Uterus (tissue), 4 donors: ENCODE data around the gene TPCN1. TPM values are rescaled to one million over a fixed set of nuclear protein-coding genes. Genes with fewer than 3 reads are reported as not detected.

ENCODE experiments used
- DNase-seq, 2 donors: peaks; one replicate each; pipeline ENCODE4 v3.0.0-alpha.2; 2019 to 2020
- H3K27ac ChIP-seq, 2 donors: fragments of 200-600 bp; sonication (generic); 1 replicate in 1 of 2; 2 replicates in 1 of 2; pipeline ENCODE4 v1.5.1; 2016 to 2018
- H3K27me3 ChIP-seq, 2 donors: fragments of 200-600 bp; sonication (generic); one replicate each; pipeline ENCODE4 v1.5.1; 2018 to 2019; ENCODE audit warnings: control low read depth in 1 of 2
- H3K36me3 ChIP-seq, 2 donors: fragments of 200-600 bp; sonication (generic); one replicate each; pipeline ENCODE4 v1.5.1; 2019; ENCODE audit warnings: control low read depth in 1 of 2
- H3K4me1 ChIP-seq, 2 donors: fragments of 200-600 bp; sonication (generic); one replicate each; pipeline ENCODE4 v1.5.1; 2018 to 2019; ENCODE audit warnings: control low read depth in 1 of 2
- H3K4me3 ChIP-seq, 2 donors: fragments of 200-600 bp; sonication (generic); 1 replicate in 1 of 2; 2 replicates in 1 of 2; pipeline ENCODE4 v1.5.1; 2018 to 2019; ENCODE audit warnings: mild to moderate bottlenecking in 1 of 2
- H3K9me3 ChIP-seq, 2 donors: fragments of 200-600 bp; sonication (generic); one replicate each; pipeline ENCODE4 v1.5.1; 2019; ENCODE audit warnings: control low read depth in 1 of 2
- CTCF ChIP-seq, 4 experiments: fragments of 200-600 bp in 2 of 4; fragments of 450-650 bp in 2 of 4; sonication (generic) in 2 of 4; IDR thresholded peaks; one replicate each; pipeline ENCODE4 v1.5.1; 2016 to 2019; ENCODE audit warnings: antibody characterized with exemption in 4 of 4, mild to moderate bottlenecking in 2 of 4, moderate library complexity in 1 of 4
- POLR2A ChIP-seq, 2 donors: fragments of 450-650 bp; IDR thresholded peaks; one replicate each; pipeline ENCODE4 v1.6.1; 2016; ENCODE audit warnings: antibody characterized with exemption in 2 of 2, mild to moderate bottlenecking in 1 of 2, moderate library complexity in 1 of 2
- intact Hi-C: fragments of 100-400 bp; cut with DNase I; formaldehyde crosslinking; loops from one replicate; pipeline ENCODE4 v1.15.1; 2023; ENCODE audit warnings: low total_unique reads
- total RNA-seq, 4 donors: library from RNA; depleted of rRNA in 3 of 4; stranded (reverse); fragments of >200 nt in 3 of 4; gene quantifications; one replicate each; pipeline versions ENCODE4 v1.1.0 to v1.2.4, GENCODE V29; 2014 to 2023
- donor health status: DM: yes; HTN: yes; CAD: no.

The TPCN1 gene
- total RNA-seq, 4 donors from 2014 or later, result 21.4 to 79.8 (median 52.9) TPM

- Histone ChIP-seq H3K27ac (peak overlapping the region; percentile 9 to 56), H3K36me3 (no peaks in the 10 kb centered on the region), H3K9me3 (no peaks in the 10 kb centered on the region), H3K4me1 (peaks cover 0 to 6% of the 10 kb centered on the region in 2 donors), H3K27me3 (no peaks in the 10 kb centered on the region), H3K4me3 (no peak overlapping the region)
- intact Hi-C loops, result no loop called here
- no peak for DNase-seq
- TF ChIP-seq POLR2A (IDR thresholded peaks at IDR 0.05), result no peak
- no peak for TF ChIP-seq CTCF (IDR thresholded peaks at IDR 0.05)
These were observed 25.7 kb upstream of the TPCN1 start for GRCh38 chr12:113195598-113195997.

- no peak overlapping the region for H3K4me3 ChIP-seq
- H3K36me3 ChIP-seq, result no peaks in the 10 kb centered on the region
- H3K9me3 ChIP-seq, result no peaks in the 10 kb centered on the region
- peaks cover 0 to 6% of the 10 kb centered on the region in 2 donors for H3K4me1 ChIP-seq
- TF ChIP-seq CTCF (IDR thresholded peaks at IDR 0.05) (no peak), POLR2A (IDR thresholded peaks at IDR 0.05) (no peak)
- H3K27ac ChIP-seq, result no peak overlapping the region
- H3K27me3 ChIP-seq, result no peaks in the 10 kb centered on the region
- intact Hi-C loops, result no loop called here
- DNase-seq, result no peak
These were observed 24.7 kb upstream of the TPCN1 start for GRCh38 chr12:113196582-113196981.

GRCh38 chr12:113196990-113197389, 24.3 kb upstream of the TPCN1 start:
- Histone ChIP-seq H3K27me3 (no peaks in the 10 kb centered on the region), H3K4me3 (no peak overlapping the region), H3K27ac (no peak overlapping the region), H3K4me1 (peaks cover 0 to 6% of the 10 kb centered on the region in 2 donors), H3K36me3 (no peaks in the 10 kb centered on the region), H3K9me3 (no peaks in the 10 kb centered on the region)
- intact Hi-C loops, result no loop called here
- TF ChIP-seq POLR2A (IDR thresholded peaks at IDR 0.05), result no peak
- peak; percentile 56 to 65 (median 61) for TF ChIP-seq CTCF (IDR thresholded peaks at IDR 0.05)
- peak; percentile 73 to 78 for DNase-seq

- no peak for DNase-seq
- Histone ChIP-seq H3K27me3 (no peaks in the 10 kb centered on the region), H3K9me3 (no peaks in the 10 kb centered on the region), H3K36me3 (no peaks in the 10 kb centered on the region), H3K4me3 (no peak overlapping the region), H3K4me1 (peaks cover 0 to 6% of the 10 kb centered on the region in 2 donors), H3K27ac (no peak overlapping the region)
- TF ChIP-seq CTCF (IDR thresholded peaks at IDR 0.05), result no peak
- no peak for TF ChIP-seq POLR2A (IDR thresholded peaks at IDR 0.05)
- intact Hi-C loops, result no loop called here
These were observed 23.7 kb upstream of the TPCN1 start for GRCh38 chr12:113197518-113198077.

GRCh38 chr12:113198296-113198695, 23.0 kb upstream of the TPCN1 start:
- H3K4me1 ChIP-seq, result peaks cover 0 to 6% of the 10 kb centered on the region in 2 donors
- no peak overlapping the region for H3K27ac ChIP-seq
- intact Hi-C loops, result no loop called here
- DNase-seq, result no peak
- TF ChIP-seq CTCF (IDR thresholded peaks at IDR 0.05), result no peak
- TF ChIP-seq POLR2A (IDR thresholded peaks at IDR 0.05), result no peak
- H3K9me3 ChIP-seq, result no peaks in the 10 kb centered on the region
- H3K4me3 ChIP-seq, result no peak overlapping the region
- no peaks in the 10 kb centered on the region for H3K27me3 ChIP-seq
- no peaks in the 10 kb centered on the region for H3K36me3 ChIP-seq
